Esophagus squamous epithelium (tissue), 4 donors: ENCODE data around the gene LMOD1.

ENCODE experiments used
- CTCF ChIP-seq, 6 experiments: fragments of 450-650 bp in 4 of 6; fragments of 200-600 bp in 2 of 6; sonication (generic) in 2 of 6; IDR thresholded peaks; one replicate each; pipeline ENCODE4 v1.5.1; 2016 to 2019; ENCODE audit warnings: antibody characterized with exemption in 6 of 6, mild to moderate bottlenecking in 4 of 6, moderate library complexity in 4 of 6
- POLR2A ChIP-seq, 4 donors: fragments of 450-650 bp; IDR thresholded peaks; one replicate each; pipeline ENCODE4 v1.6.1; 2017; ENCODE audit warnings: antibody characterized with exemption in 4 of 4, mild to moderate bottlenecking in 4 of 4, moderate library complexity in 3 of 4

GRCh38 chr1:201903135-201903534, 43.2 kb downstream of the LMOD1 start:
- TF ChIP-seq POLR2A (IDR thresholded peaks at IDR 0.05) (no peak), CTCF (IDR thresholded peaks at IDR 0.05) (no peak)
